Mucosa of stomach (tissue), 1 donor: ENCODE results near the gene CDK7.
"Not testable (repeated sequence)": the region's sequence is repeated elsewhere in the genome, so short reads cannot be mapped to it uniquely, and the experiment has no call there.

Source experiments
- H3K27me3 ChIP-seq: one replicate; pipeline ENCODE4 v1.7.0; 2013; ENCODE audit warnings: mild to moderate bottlenecking, low read length; ENCODE audit not compliant: control insufficient read depth, insufficient read depth
- H3K36me3 ChIP-seq: one replicate; pipeline ENCODE4 v1.7.0; 2013; ENCODE audit warnings: low read length; ENCODE audit not compliant: control insufficient read depth, insufficient read depth
- H3K4me1 ChIP-seq: one replicate; pipeline ENCODE4 v1.7.0; 2013; ENCODE audit warnings: mild to moderate bottlenecking, low read length; ENCODE audit not compliant: control insufficient read depth, insufficient read depth
- H3K4me3 ChIP-seq: one replicate; pipeline ENCODE4 v1.7.0; 2013; ENCODE audit warnings: low read length
- H3K9ac ChIP-seq: one replicate; pipeline ENCODE4 v1.7.0; 2013; ENCODE audit warnings: mild to moderate bottlenecking, low read length, moderate library complexity
- H3K9me3 ChIP-seq: one replicate; pipeline ENCODE4 v1.7.0; 2013; ENCODE audit warnings: mild to moderate bottlenecking, low read length, moderate library complexity; ENCODE audit not compliant: control insufficient read depth
- donor health status: Pancreatic carcinoma.

CDK7 gene

GRCh38 chr5:69217548-69218526, 16.8 kb upstream of the CDK7 start:
- Histone ChIP-seq H3K4me3 (peak overlapping the region; percentile 100), H3K36me3 (no peaks in the 10 kb centered on the region), H3K9ac (peak overlapping the region; percentile 98), H3K9me3 (no peaks in the 10 kb centered on the region), H3K4me1 (no peaks in the 10 kb centered on the region), H3K27me3 (no peaks in the 10 kb centered on the region)

GRCh38 chr5:69219939-69220338, 14.7 kb upstream of the CDK7 start:
- Histone ChIP-seq H3K4me1 (no peaks in the 10 kb centered on the region), H3K9me3 (no peaks in the 10 kb centered on the region), H3K4me3 (no peak overlapping the region), H3K27me3 (no peaks in the 10 kb centered on the region), H3K36me3 (no peaks in the 10 kb centered on the region), H3K9ac (no peak overlapping the region)

- not testable (repeated sequence) for H3K36me3 ChIP-seq, H3K9ac ChIP-seq, H3K9me3 ChIP-seq, H3K4me3 ChIP-seq, H3K27me3 ChIP-seq, H3K4me1 ChIP-seq
Observed at GRCh38 chr5:69220371-69220770, 14.3 kb upstream of the CDK7 start.

- not testable (repeated sequence) for H3K36me3 ChIP-seq, H3K4me3 ChIP-seq, H3K9ac ChIP-seq, H3K4me1 ChIP-seq, H3K27me3 ChIP-seq, H3K9me3 ChIP-seq
Observed at GRCh38 chr5:69220833-69221232, 13.9 kb upstream of the CDK7 start.

GRCh38 chr5:69224520-69224919, 10.2 kb upstream of the CDK7 start:
- H3K9ac ChIP-seq, result no peak overlapping the region
- H3K27me3 ChIP-seq, result no peaks in the 10 kb centered on the region
- H3K4me3 ChIP-seq, result no peak overlapping the region
- no peaks in the 10 kb centered on the region for H3K36me3 ChIP-seq
- H3K9me3 ChIP-seq, result no peaks in the 10 kb centered on the region
- no peaks in the 10 kb centered on the region for H3K4me1 ChIP-seq

GRCh38 chr5:69225860-69226259, 8.8 kb upstream of the CDK7 start:
- Histone ChIP-seq H3K4me3 (no peak overlapping the region), H3K36me3 (no peaks in the 10 kb centered on the region), H3K27me3 (no peaks in the 10 kb centered on the region), H3K9me3 (no peaks in the 10 kb centered on the region), H3K4me1 (no peaks in the 10 kb centered on the region), H3K9ac (no peak overlapping the region)

GRCh38 chr5:69230181-69230580, 4.5 kb upstream of the CDK7 start:
- Histone ChIP-seq H3K9ac (no peak overlapping the region), H3K27me3 (no peaks in the 10 kb centered on the region), H3K9me3 (no peaks in the 10 kb centered on the region), H3K4me3 (no peak overlapping the region), H3K36me3 (no peaks in the 10 kb centered on the region), H3K4me1 (peaks cover 7% of the 10 kb centered on the region)

- Histone ChIP-seq H3K4me1 (peaks cover 11% of the 10 kb centered on the region), H3K27me3 (no peaks in the 10 kb centered on the region), H3K36me3 (no peaks in the 10 kb centered on the region), H3K9me3 (no peaks in the 10 kb centered on the region), H3K4me3 (no peak overlapping the region), H3K9ac (no peak overlapping the region)
Observed at GRCh38 chr5:69231281-69231680, 3.4 kb upstream of the CDK7 start.

GRCh38 chr5:69231851-69232250, 2.8 kb upstream of the CDK7 start:
- no peaks in the 10 kb centered on the region for H3K36me3 ChIP-seq
- H3K9ac ChIP-seq, result no peak overlapping the region
- peaks cover 11% of the 10 kb centered on the region for H3K4me1 ChIP-seq
- H3K4me3 ChIP-seq, result no peak overlapping the region
- no peaks in the 10 kb centered on the region for H3K27me3 ChIP-seq
- H3K9me3 ChIP-seq, result no peaks in the 10 kb centered on the region

- H3K4me3 ChIP-seq, H3K9ac ChIP-seq, H3K36me3 ChIP-seq, H3K27me3 ChIP-seq, H3K9me3 ChIP-seq: not testable (repeated sequence)
- H3K4me1 ChIP-seq, result peaks cover 11% of the 10 kb centered on the region
Observed at GRCh38 chr5:69236733-69237132, 2.0 kb downstream of the CDK7 start.

- no peak overlapping the region for H3K9ac ChIP-seq
- H3K36me3 ChIP-seq, result no peaks in the 10 kb centered on the region
- no peak overlapping the region for H3K4me3 ChIP-seq
- H3K4me1 ChIP-seq, result peaks cover 11% of the 10 kb centered on the region
- no peaks in the 10 kb centered on the region for H3K27me3 ChIP-seq
- H3K9me3 ChIP-seq, result no peaks in the 10 kb centered on the region
Observed at GRCh38 chr5:69237877-69238276, 3.2 kb downstream of the CDK7 start.

- Histone ChIP-seq H3K9me3 (no peaks in the 10 kb centered on the region), H3K4me1 (peaks cover 6% of the 10 kb centered on the region), H3K9ac (no peak overlapping the region), H3K36me3 (no peaks in the 10 kb centered on the region), H3K4me3 (no peak overlapping the region), H3K27me3 (no peaks in the 10 kb centered on the region)
Observed at GRCh38 chr5:69238760-69239251, 4.1 kb downstream of the CDK7 start.
